Panc1 (cell line): ENCODE results near the gene SLC44A3. TPM values are rescaled to one million over a fixed set of nuclear protein-coding genes. Genes with fewer than 3 reads are reported as not detected.

Source experiments
- ATAC-seq: fragments of 200-7000 bp; cut with Tn5 transposase; 2 replicates; pipeline ENCODE4 v1.9.1; 2020; ENCODE audit warnings: mild to moderate bottlenecking, moderate library complexity
- BruUV-seq: library from RNA; stranded (reverse); fragments of 400-500 nt; replicated peaks from 2 replicates; lab custom pipeline; 2021; lab: Mats Ljungman, UMichigan
- CTCF ChIA-PET: fragments of 300-600 bp; sonication (Branson Sonifier 250); formaldehyde crosslinking; loops from one replicate; lab custom pipeline; 2022; ENCODE audit warnings: antibody characterized with exemption; lab: Charles Lee
- POLR2A ChIA-PET: fragments of 300-600 bp; sonication (Branson Sonifier 250); formaldehyde crosslinking; loops from one replicate; lab custom pipeline; 2022; ENCODE audit warnings: antibody characterized with exemption; lab: Charles Lee
- DNase-seq: peaks from one replicate; pipeline ENCODE4 v3.0.0-alpha.2; 2010; ENCODE audit warnings: low read depth, low spot score
- H3K27ac ChIP-seq: 2 replicates; pipeline ENCODE4 v1.5.1; 2011; ENCODE audit warnings: mild to moderate bottlenecking, low read length, inconsistent platforms
- H3K27me3 ChIP-seq: fragments of 200-500 bp; sonication (Bioruptor generic); 2 replicates; pipeline ENCODE4 v1.6.0; 2014; ENCODE audit warnings: low read length, inconsistent platforms; ENCODE audit not compliant: control insufficient read depth, insufficient read depth
- H3K36me3 ChIP-seq: fragments of 200-500 bp; sonication (Bioruptor generic); 2 replicates; pipeline ENCODE4 v1.5.1; 2014; ENCODE audit warnings: inconsistent platforms, mild to moderate bottlenecking, low read length, moderate library complexity; ENCODE audit not compliant: control insufficient read depth, insufficient read depth
- H3K4me1 ChIP-seq: 2 replicates; pipeline ENCODE4 v1.5.1; 2011; ENCODE audit warnings: inconsistent platforms, mild to moderate bottlenecking, low read length, moderate library complexity; ENCODE audit not compliant: control insufficient read depth, insufficient read depth
- H3K4me3 ChIP-seq, 2 experiments: 2 replicates each; pipeline ENCODE4 v1.5.1; 2011 to 2012; ENCODE audit warnings: low read depth in 2 of 2, low read length in 2 of 2, mild to moderate bottlenecking in 2 of 2, inconsistent platforms in 1 of 2, moderate library complexity in 1 of 2
- H3K9me3 ChIP-seq: fragments of 200-500 bp; sonication (Bioruptor generic); 2 replicates; pipeline ENCODE4 v1.5.1; 2014; ENCODE audit warnings: low read depth, mild to moderate bottlenecking, inconsistent platforms, low read length, moderate library complexity; ENCODE audit not compliant: control insufficient read depth, insufficient read depth
- POLR2AphosphoS5 ChIP-seq: IDR thresholded peaks from 2 replicates; pipeline ENCODE4 v1.6.1; 2012; ENCODE audit warnings: mild to moderate bottlenecking, low read depth, low read length, moderate library complexity
- SIN3A ChIP-seq: IDR thresholded peaks from 2 replicates; pipeline ENCODE4 v1.6.1; 2012; ENCODE audit warnings: low read depth, mild to moderate bottlenecking, low read length, moderate library complexity, borderline replicate concordance; ENCODE audit not compliant: insufficient read depth
- TCF7L2 ChIP-seq: IDR thresholded peaks from 2 replicates; pipeline ENCODE4 v1.6.1; 2011; ENCODE audit warnings: mild to moderate bottlenecking, low read depth, low read length, inconsistent platforms
- in situ Hi-C: cut with HindIII; loops from 2 replicates; pipeline ENCODE4 v1.10.0; 2016; ENCODE audit warnings: low sequenced_read_pairs, low pct_unique_long_range_greater_than_20kb
- intact Hi-C: fragments of 100-400 bp; cut with micrococcal nuclease; formaldehyde crosslinking; loops from one replicate; pipeline ENCODE4 v1.10.0; 2022; ENCODE audit not compliant: unreplicated experiment
- total RNA-seq: library from RNA; stranded (reverse); gene quantifications from one replicate; pipeline ENCODE4 v1.2.1, GENCODE V29; 2021; ENCODE audit not compliant: unreplicated experiment
- TF ChIP-seq, protein P1 (sequence below), 2 experiments: IDR thresholded peaks; 2 replicates each; pipeline ENCODE4 v1.6.1; 2011 to 2012; ENCODE audit warnings: low read depth in 2 of 2, control low read depth in 1 of 2, low read length in 1 of 2, mild to moderate bottlenecking in 1 of 2, moderate library complexity in 1 of 2; ENCODE audit not compliant: insufficient read depth in 1 of 2
- TF ChIP-seq, protein P2 (sequence below): fragments of 450-650 bp; IDR thresholded peaks from 2 replicates; pipeline ENCODE4 v1.5.1; 2017; ENCODE audit warnings: mild to moderate bottlenecking

SLC44A3 gene
- total RNA-seq, 1 experiment from 2014 or later, result 1.3 TPM

DNA sequence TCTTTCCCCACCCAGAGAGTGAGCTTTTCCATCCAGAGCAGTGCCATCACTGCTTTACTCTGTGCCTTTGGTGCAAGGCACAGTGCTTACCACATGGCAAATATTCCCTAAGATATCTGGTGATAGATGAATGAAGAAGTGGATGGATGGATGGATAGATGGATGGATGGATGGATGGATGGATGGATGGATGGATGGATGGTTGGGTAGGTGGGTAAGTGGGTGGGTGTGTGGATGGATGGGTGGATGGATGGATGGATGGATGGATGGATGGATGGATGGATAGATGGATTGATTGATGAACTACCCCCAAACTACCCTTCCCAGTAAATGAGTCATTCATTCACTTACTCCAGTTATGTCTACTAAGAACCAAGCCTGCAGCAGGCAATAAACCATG is 42.9 kb upstream of the SLC44A3 start:
- TF ChIP-seq, protein P1, sequence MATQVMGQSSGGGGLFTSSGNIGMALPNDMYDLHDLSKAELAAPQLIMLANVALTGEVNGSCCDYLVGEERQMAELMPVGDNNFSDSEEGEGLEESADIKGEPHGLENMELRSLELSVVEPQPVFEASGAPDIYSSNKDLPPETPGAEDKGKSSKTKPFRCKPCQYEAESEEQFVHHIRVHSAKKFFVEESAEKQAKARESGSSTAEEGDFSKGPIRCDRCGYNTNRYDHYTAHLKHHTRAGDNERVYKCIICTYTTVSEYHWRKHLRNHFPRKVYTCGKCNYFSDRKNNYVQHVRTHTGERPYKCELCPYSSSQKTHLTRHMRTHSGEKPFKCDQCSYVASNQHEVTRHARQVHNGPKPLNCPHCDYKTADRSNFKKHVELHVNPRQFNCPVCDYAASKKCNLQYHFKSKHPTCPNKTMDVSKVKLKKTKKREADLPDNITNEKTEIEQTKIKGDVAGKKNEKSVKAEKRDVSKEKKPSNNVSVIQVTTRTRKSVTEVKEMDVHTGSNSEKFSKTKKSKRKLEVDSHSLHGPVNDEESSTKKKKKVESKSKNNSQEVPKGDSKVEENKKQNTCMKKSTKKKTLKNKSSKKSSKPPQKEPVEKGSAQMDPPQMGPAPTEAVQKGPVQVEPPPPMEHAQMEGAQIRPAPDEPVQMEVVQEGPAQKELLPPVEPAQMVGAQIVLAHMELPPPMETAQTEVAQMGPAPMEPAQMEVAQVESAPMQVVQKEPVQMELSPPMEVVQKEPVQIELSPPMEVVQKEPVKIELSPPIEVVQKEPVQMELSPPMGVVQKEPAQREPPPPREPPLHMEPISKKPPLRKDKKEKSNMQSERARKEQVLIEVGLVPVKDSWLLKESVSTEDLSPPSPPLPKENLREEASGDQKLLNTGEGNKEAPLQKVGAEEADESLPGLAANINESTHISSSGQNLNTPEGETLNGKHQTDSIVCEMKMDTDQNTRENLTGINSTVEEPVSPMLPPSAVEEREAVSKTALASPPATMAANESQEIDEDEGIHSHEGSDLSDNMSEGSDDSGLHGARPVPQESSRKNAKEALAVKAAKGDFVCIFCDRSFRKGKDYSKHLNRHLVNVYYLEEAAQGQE (IDR thresholded peaks at IDR 0.05; ENCODE audit: insufficient read depth in 1 of 2, low read depth in 2 of 2, low read length in 1 of 2), result no peak
- TF ChIP-seq, protein P2, sequence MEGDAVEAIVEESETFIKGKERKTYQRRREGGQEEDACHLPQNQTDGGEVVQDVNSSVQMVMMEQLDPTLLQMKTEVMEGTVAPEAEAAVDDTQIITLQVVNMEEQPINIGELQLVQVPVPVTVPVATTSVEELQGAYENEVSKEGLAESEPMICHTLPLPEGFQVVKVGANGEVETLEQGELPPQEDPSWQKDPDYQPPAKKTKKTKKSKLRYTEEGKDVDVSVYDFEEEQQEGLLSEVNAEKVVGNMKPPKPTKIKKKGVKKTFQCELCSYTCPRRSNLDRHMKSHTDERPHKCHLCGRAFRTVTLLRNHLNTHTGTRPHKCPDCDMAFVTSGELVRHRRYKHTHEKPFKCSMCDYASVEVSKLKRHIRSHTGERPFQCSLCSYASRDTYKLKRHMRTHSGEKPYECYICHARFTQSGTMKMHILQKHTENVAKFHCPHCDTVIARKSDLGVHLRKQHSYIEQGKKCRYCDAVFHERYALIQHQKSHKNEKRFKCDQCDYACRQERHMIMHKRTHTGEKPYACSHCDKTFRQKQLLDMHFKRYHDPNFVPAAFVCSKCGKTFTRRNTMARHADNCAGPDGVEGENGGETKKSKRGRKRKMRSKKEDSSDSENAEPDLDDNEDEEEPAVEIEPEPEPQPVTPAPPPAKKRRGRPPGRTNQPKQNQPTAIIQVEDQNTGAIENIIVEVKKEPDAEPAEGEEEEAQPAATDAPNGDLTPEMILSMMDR, result no peak
- no peak for TF ChIP-seq POLR2AphosphoS5
- TF ChIP-seq SIN3A, result no peak
- no peak for TF ChIP-seq TCF7L2
- intact Hi-C loops, result no loop called here
- Histone ChIP-seq H3K9me3 (no peaks in the 10 kb centered on the region), H3K4me1 (no peaks in the 10 kb centered on the region), H3K27ac (no peak overlapping the region), H3K36me3 (no peaks in the 10 kb centered on the region), H3K4me3 (no peak overlapping the region), H3K27me3 (no peaks in the 10 kb centered on the region)
- ATAC-seq (no peak), DNase-seq (no peak)
- ChIA-PET POLR2A (no interaction called here), CTCF (no interaction called here)
- in situ Hi-C loops, result no loop called here
- no TSS peak for BruUV-seq

DNA sequence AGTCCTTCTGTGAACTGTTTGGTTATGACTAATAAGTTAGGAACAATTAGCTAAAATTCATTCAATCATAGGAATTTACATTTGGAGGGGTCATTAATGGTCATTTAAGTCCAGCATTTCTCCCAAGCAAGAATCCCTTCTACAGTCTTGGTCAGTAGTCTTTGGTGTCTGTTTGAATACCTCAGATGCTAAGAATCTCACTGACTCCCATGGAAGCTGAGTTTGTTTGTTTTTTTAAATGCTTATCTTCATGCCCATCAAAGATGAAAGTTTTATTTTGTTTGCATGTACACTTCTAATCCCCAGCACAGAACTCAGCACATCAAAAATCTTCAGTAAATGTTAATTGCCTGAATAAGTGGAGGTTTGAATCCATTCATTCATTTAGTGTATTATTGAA is 41.3 kb upstream of the SLC44A3 start:
- DNase-seq (no peak), ATAC-seq (no peak)
- ChIA-PET POLR2A (no interaction called here), CTCF (no interaction called here)
- intact Hi-C loops, result no loop called here
- no peaks in the 10 kb centered on the region for H3K36me3 ChIP-seq
- no peaks in the 10 kb centered on the region for H3K4me1 ChIP-seq
- H3K9me3 ChIP-seq, result no peaks in the 10 kb centered on the region
- in situ Hi-C loops, result no loop called here
- H3K27ac ChIP-seq, result no peak overlapping the region
- BruUV-seq, result no TSS peak
- TF ChIP-seq, protein P1 (IDR thresholded peaks at IDR 0.05; ENCODE audit: insufficient read depth in 1 of 2, low read depth in 2 of 2, low read length in 1 of 2), result no peak
- TF ChIP-seq, protein P2, result no peak
- no peak overlapping the region for H3K4me3 ChIP-seq
- H3K27me3 ChIP-seq, result no peaks in the 10 kb centered on the region
